Measurements from ENCODE around the gene UBA5.
A peak's percentile ranks its signal among the peaks of the same experiment; 100 is the strongest.
"Not testable (repeated sequence)": the region's sequence is repeated elsewhere in the genome, so short reads cannot be mapped to it uniquely, and the experiment has no call there.

Gene UBA5

GRCh38 chr3:132660052-132660810 is at the start of gene UBA5:
Gene UBA5 (plus strand): TSS chr3:132660329. CDS start chr3:132660538, 209 bp downstream.
- DNase-seq = peak; percentile 67

- not testable (repeated sequence) for DNase-seq
Measured at GRCh38 chr3:132615301-132615700, 44.8 kb upstream of the UBA5 start.

GRCh38 chr3:132615881-132616280 is 44.2 kb upstream of the UBA5 start:
- DNase-seq = no peak

- no peak for DNase-seq
Measured at GRCh38 chr3:132616780-132617179, 43.3 kb upstream of the UBA5 start.

- no peak for DNase-seq
Measured at GRCh38 chr3:132622148-132622547, 38.0 kb upstream of the UBA5 start.

DNA sequence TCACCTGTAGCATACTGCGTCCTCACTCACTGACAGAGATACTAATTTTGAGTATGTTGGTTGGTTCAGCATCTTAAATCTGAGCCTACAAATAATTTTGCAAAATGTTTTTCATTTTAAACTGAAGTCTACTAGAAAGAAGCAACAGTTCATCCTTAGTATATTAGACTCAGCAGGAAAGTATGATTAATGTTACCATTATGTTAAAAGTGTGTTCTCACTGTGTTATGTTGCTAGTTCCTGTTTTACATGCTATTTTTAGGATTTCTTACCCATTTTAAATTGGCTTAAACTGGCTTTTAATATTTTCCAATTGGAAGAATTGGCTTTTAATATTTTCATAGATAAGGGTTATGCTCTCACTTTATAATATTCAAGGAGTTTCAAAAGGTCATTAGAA is 37.4 kb upstream of the UBA5 start:
- DNase-seq = no peak

GRCh38 chr3:132623646-132624045 is 36.5 kb upstream of the UBA5 start:
- no peak for DNase-seq

- no peak for DNase-seq
Measured at GRCh38 chr3:132624790-132625189, 35.3 kb upstream of the UBA5 start.

DNA sequence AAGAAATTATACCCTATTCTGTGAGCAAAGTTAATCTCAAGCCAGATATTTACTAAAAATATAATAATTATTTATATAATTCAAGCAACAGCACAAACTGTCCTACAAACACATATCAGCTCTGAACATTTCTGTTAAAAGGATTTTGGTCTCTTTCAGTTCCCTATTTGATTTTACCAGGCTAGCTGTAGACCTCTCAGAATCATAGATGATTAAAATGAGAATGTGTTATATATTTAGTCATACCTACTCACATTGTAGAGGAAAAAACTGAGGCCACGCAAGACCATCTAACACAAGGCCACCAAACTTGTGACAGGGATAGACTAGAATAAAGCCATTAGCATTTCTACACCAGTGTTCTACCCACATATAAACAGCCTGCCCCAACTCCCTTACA is 34.5 kb upstream of the UBA5 start:
- DNase-seq = no peak

DNA sequence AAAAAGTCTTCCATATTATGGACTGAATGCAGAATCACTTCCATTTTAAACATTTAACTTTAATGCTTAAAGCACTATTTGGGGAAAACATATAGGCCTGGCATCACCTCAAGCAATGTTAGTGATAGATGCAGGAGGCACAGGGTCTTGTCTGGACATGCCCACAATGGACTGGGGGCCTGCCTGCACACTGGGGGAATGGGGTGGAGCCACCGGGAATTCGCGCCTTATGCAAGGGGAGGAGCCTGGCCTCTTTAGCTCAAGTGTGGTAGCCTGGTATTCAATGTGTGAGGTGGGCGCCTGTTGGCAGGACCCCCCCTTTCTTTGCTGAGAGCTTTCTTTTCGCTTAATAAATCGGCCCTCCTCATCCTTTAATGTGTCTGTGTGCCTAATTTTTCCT is 33.2 kb upstream of the UBA5 start:
- no peak for DNase-seq

GRCh38 chr3:132628157-132628556 is 32.0 kb upstream of the UBA5 start:
- no peak for DNase-seq

DNA sequence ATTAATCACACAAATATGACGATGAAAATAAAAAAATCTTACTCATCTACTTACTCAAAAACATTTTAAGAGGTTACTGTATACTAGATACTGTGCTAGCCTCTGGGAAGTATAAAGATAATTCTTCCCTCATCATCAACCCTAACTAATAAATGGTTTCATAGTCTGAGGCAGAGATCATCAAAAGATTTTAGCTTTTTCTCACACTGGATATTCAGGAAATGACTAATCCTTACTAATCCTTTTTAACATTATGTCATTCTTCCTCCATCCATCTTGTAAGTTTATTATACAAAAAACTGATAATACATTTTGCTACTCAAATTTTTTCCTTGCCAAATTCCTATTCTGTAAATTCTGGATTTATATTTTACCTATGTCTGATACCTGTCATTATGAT is 30.2 kb upstream of the UBA5 start:
- no peak for DNase-seq

GRCh38 chr3:132630612-132631011 is 29.5 kb upstream of the UBA5 start:
- DNase-seq = no peak

- DNase-seq = no peak
Measured at GRCh38 chr3:132635052-132635451, 25.1 kb upstream of the UBA5 start.

DNA sequence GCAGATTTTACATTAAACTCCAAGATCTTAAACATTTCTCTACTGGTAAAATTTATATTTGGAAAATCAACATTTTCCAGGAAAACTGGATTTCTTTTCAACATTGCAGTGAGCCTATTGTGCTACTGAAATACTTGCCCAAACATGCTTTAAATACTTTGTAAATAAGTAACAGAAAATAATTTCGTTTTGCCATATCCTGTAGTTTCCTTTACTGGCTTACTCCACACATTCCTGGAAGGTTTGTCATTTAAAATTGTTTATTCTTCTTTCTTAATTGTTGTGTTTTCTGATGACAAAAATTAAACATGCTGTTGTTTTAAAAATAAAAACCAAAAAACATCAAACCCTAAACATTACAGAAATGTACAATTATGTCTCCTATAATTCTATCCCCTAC is 22.5 kb upstream of the UBA5 start:
- DNase-seq = no peak

DNA sequence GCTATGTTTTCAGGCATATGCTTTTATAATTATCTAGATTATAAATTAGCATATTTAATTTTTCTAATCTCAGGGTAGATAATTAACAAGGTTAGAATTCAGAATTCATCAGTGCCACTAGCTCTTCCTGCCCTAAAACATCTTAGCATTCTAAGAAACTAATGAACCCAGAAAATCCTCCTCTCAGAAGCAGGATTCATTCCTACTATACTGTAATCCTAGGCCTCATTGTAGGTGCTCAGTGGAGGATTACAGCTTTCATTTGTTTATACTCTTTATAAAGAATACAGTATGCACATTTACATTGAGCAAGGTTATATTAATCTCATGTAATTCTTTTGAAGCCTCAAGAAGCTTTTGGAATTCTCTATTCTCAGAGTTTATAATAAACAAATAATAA is 21.4 kb upstream of the UBA5 start:
- DNase-seq = no peak

DNA sequence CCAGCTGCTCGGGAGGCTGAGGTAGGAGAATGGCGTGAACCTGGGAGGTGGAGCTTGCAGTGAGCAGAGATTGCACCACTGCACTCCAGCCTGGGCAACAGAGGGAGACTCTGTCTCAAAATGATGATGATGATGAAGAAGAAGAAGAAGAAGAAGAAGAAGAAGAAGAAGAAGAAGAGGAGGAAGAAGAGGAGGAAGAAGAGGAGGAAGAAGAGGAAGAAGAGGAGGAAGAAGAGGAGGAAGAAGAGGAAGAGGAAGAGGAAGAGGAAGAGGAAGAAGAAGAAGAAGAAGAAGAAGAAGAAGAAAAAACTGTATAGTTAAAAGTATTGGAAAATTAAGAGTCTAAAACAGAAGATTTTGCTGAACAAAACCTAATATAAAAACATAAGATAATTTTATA is 18.7 kb upstream of the UBA5 start:
- DNase-seq = not testable (repeated sequence)

DNA sequence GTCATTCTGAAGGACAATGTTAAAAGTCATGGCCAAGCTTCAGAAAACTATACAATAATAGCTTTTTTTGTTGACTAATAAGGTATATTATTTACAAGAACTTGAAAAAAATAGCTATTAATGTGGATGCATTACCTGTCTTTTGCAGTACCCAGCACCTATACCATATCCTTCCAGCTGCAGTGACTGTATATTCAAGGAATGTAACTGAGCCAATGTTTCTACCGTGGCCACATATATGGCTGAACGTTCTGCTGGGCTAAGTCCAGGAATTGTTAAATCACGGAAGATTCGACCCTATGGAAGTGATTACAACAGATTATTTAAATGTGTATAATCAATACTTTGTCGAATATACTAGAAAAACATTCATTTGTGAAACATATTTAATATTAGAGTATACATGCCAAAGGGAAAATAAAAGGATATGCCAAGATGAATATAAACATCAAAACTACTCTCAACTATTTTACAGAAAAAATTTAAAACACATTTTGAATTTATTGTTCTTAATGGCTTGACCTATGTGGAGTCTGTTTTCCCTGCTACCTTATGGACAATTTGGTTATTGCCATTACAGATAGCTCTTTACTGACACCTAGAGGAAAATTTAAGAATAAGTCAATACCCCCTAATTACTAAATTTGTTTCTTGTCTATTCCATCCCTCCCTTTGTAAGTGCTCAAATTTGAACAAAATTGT is 18.1 kb upstream of the UBA5 start:
- DNase-seq = no peak

DNA sequence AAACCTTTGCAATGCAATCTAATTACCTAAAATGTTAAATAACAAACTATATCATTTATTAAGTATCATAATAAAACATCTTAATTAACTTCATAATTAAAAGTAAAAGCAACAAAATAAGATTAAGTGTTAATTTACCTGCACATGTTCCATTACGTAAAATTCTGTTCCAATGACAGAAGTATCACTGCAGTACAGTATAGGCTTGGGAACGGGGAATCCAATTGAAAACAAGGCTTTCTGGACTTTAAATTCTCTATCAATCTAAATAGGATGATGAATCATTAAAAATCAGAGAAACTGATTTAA is 17.6 kb upstream of the UBA5 start:
- no peak for DNase-seq

GRCh38 chr3:132643366-132643765 is 16.8 kb upstream of the UBA5 start:
- no peak for DNase-seq

GRCh38 chr3:132645058-132645457 is 15.1 kb upstream of the UBA5 start:
- DNase-seq = no peak

GRCh38 chr3:132650153-132650552 is 10.0 kb upstream of the UBA5 start:
- DNase-seq = no peak

DNA sequence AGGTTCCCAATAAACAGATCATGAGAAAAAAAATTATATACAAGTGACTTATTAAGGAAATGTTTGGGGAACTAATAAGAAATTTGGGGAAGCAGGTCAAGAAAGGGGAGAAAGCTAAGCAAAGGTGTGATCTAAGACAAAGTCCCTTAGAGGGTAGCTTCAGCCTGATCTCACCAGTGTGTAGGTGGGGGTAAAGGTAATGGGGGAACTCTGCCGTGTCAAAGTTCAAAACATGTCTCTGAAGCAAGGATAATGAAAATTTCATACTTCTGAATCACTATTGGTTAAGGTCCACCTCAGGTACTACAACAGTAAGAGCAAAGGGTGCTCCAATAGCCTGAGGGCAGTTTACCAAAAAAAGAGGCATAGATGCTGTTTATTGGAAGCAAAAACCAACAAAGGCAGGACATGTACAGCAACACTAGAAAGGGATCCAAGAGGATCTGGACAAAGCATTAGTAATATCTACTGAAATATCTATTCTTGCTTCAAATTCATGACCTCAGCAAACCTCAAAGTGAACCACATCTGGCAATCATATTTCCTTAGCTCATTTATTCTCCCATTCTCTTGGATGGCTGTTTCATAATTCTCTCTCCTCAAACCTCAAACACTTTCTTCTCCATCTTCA is 7.4 kb upstream of the UBA5 start:
- no peak for DNase-seq

DNA sequence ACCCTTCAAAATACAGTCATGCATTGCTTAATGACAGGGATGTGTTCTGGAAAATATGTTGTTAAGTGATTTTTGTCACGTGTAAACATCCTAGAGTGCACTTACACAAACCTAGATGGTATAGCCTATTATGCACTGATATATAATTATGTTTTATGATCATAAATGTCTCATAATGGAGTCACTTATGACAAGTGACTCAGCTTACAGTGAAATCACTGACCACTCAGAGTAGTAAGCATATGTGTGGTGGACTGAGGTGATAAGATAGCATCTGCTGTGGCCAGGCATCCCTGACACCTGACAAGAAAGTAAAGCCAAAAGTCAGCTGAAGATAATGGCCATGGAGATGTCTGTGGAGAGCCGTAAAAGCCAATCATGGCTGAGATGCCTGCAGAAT is 5.9 kb upstream of the UBA5 start:
- DNase-seq = no peak
